ENCODE data around the gene IGSF8. TPM values are rescaled to one million over a fixed set of nuclear protein-coding genes. Genes with fewer than 3 reads are reported as not detected.

Gene IGSF8
- total RNA-seq, 1 donor from 2014 or later, result 37.5 TPM

DNA sequence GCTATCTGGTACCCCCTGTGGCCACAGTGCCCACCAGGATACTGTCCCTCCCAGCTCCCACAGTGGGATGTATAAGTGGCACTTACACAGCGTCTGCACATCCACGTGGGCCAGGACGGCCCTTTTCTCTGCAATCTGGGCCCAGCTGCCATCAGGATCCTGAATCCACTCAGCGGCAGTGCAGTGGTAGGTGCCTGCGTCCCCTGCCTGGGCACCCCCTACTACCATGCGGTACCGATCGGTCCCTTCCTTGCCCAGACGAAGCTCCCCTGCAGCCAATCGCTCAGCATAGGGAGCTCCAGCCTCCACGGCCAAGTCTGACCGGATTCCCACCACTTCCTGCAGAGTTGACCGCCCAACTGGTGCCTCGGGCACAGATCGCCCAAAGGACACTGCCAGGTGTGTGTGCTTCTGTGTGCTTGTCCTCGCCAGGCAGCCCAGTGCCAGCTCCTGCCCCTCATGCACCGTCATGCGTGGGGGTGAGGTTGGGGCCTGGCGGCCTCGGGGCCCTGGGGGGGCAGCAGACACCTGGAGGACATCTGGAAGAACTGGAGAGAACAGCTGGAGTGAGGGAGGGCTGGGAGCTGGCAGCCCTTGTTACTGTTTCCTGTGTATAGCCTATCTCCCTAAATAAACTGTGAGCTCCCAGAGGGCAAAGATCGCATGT, 4.7 kb downstream of the IGSF8 start:
- H3K4me3 ChIP-seq, result no peak overlapping the region
- DNase-seq, result peak; percentile 61
- H3K9me3 ChIP-seq, result no peaks in the 10 kb centered on the region
- peaks cover 18% of the 10 kb centered on the region for H3K4me1 ChIP-seq
- H3K27me3 ChIP-seq, result no peaks in the 10 kb centered on the region
- TF ChIP-seq, protein P1, sequence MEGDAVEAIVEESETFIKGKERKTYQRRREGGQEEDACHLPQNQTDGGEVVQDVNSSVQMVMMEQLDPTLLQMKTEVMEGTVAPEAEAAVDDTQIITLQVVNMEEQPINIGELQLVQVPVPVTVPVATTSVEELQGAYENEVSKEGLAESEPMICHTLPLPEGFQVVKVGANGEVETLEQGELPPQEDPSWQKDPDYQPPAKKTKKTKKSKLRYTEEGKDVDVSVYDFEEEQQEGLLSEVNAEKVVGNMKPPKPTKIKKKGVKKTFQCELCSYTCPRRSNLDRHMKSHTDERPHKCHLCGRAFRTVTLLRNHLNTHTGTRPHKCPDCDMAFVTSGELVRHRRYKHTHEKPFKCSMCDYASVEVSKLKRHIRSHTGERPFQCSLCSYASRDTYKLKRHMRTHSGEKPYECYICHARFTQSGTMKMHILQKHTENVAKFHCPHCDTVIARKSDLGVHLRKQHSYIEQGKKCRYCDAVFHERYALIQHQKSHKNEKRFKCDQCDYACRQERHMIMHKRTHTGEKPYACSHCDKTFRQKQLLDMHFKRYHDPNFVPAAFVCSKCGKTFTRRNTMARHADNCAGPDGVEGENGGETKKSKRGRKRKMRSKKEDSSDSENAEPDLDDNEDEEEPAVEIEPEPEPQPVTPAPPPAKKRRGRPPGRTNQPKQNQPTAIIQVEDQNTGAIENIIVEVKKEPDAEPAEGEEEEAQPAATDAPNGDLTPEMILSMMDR (IDR thresholded peaks at IDR 0.05), result no peak
- no peak overlapping the region for H3K27ac ChIP-seq
- H3K36me3 ChIP-seq, result peaks cover 35% of the 10 kb centered on the region
- no peak for ATAC-seq
- intact Hi-C loops (cut with DNase I), result no loop called here

DNA sequence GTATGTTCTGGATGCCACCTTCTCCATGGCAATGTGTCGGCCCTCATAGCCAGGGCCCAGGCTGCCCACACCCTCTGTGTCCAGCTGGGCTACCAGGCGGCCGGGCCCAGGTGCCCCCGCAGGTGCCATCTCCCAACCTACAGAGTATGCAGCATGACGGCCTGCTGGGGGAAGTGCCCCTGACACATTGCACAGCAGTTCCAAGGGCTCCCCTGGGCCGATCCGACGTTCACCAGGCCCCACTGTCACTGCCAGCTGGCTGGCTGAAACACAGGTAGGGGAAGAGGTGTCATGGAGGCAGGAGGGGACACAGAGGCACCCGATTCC, 5.4 kb downstream of the IGSF8 start:
- no peak overlapping the region for H3K27ac ChIP-seq
- ATAC-seq (no peak), DNase-seq (peak; percentile 52)
- TF ChIP-seq, protein P1 (IDR thresholded peaks at IDR 0.05), result no peak
- H3K36me3 ChIP-seq, result peaks cover 35% of the 10 kb centered on the region
- H3K9me3 ChIP-seq, result no peaks in the 10 kb centered on the region
- H3K4me3 ChIP-seq, result no peak overlapping the region
- peaks cover 18% of the 10 kb centered on the region for H3K4me1 ChIP-seq
- H3K27me3 ChIP-seq, result no peaks in the 10 kb centered on the region
- intact Hi-C loops (cut with DNase I), result no loop called here

DNA sequence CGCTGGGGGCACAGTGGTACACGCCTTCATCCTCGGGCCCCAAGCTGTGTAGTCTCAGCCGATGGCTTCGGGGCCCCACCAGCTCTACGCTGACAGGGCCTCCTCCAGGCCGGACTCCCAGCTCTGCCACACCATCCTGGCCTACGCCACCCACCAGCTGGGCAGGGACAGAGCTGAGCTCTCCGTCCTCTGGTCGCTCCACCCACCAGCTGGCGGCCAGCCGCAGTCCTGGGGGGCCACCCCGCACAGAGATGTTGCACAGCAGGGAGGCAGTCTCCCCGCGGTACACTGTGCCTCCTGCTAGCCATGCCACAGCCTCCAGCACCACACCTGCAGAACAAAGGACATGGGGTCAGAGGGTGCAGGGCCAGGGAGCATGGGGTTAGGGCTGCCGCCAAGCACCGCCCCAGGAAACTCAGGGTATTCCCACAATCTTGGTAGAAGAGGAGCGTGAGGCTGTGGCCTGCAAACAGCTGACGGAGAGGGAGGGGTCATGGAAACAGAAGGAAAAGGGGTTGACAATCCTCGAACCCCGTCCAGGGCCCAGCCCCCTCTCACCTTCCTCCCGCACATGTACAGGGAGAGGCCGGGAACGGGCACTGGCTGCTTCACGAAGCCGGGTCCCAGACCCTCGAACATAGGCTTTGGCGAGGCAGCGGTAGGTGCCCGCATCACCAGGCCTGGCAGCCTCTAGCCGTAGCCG, 5.9 kb downstream of the IGSF8 start:
- Histone ChIP-seq H3K27ac (no peak overlapping the region), H3K9me3 (no peaks in the 10 kb centered on the region), H3K27me3 (no peaks in the 10 kb centered on the region), H3K4me1 (peaks cover 15% of the 10 kb centered on the region), H3K4me3 (no peak overlapping the region), H3K36me3 (peaks cover 35% of the 10 kb centered on the region)
- intact Hi-C loops (cut with DNase I), result no loop called here
- TF ChIP-seq, protein P1 (IDR thresholded peaks at IDR 0.05), result no peak
- no peak for ATAC-seq
- peak; percentile 57 for DNase-seq

DNA sequence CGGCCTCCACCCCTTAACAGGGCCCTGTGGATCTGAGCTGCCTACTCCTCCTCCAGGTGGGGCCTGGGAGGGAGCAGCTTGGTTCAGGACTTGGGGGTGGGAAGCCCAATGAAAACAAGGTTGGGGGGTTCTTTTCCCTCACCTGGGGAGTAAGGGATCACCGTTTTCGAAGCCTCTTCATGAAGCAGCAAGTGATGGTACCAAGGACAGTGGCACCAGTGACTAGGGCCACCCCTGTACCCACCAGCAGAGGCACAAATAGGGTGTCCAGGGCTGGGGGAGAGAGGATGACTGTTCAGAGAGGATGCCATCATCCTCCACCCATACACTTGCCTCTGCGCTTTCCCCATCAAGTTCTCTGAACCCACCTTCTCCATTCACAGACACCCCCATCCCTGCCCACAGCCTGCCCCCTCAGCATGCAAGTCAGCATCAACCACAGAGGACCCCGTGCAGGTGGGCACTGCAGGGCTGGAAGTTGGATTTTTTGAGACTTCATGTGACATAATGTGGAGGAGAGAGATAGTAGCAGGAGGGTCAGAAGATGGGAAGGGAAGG, 6.7 kb downstream of the IGSF8 start:
- DNase-seq (peak; percentile 41), ATAC-seq (no peak)
- intact Hi-C loops (cut with DNase I), result no loop called here
- H3K27ac ChIP-seq, result no peak overlapping the region
- no peak overlapping the region for H3K4me3 ChIP-seq
- H3K36me3 ChIP-seq, result peaks cover 35% of the 10 kb centered on the region
- no peaks in the 10 kb centered on the region for H3K9me3 ChIP-seq
- H3K4me1 ChIP-seq, result peaks cover 8% of the 10 kb centered on the region
- H3K27me3 ChIP-seq, result no peaks in the 10 kb centered on the region
- TF ChIP-seq, protein P1 (IDR thresholded peaks at IDR 0.05), result no peak

DNA sequence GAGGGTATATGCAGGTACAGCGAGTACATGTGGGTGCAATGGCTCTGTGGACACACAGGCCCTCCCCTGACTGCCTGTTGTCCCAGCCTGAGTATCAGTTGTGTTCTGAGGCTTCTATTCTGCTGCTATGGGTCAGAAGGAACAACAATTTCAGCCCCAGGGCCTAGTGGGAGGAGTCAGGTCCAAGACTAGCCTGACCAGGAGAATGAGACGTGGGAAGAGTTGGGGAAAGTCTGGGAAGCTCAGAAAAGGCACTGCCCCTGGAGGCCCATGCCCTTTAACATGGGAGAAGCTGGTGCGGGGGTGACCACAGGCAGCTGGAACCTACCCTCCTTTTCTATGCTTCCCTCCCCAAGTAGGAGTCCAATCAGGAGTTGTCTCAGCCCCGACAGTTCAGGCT, 7.7 kb downstream of the IGSF8 start:
- Histone ChIP-seq H3K27ac (no peak overlapping the region), H3K9me3 (no peaks in the 10 kb centered on the region), H3K4me1 (no peaks in the 10 kb centered on the region), H3K36me3 (peaks cover 35% of the 10 kb centered on the region), H3K4me3 (no peak overlapping the region), H3K27me3 (no peaks in the 10 kb centered on the region)
- peak; percentile 38 for DNase-seq
- intact Hi-C loops (cut with DNase I), result no loop called here
- ATAC-seq, result no peak
- TF ChIP-seq, protein P1 (IDR thresholded peaks at IDR 0.05), result no peak
